WTC11 (cell line): Measurements from ENCODE around the gene ARHGAP18. TPM values are rescaled to one million over a fixed set of nuclear protein-coding genes. Genes with fewer than 3 reads are reported as not detected.

ENCODE experiments used
- ATAC-seq: fragments of 200-7000 bp; cut with Tn5 transposase; 2 replicates; pipeline ENCODE4 v1.10.0; 2021; ENCODE audit warnings: mild to moderate bottlenecking, moderate library complexity
- CTCF ChIA-PET: fragments of 300-600 bp; sonication (Branson Sonifier 250); formaldehyde crosslinking; loops from one replicate; lab custom pipeline; 2021; ENCODE audit warnings: antibody characterized with exemption; lab: Charles Lee
- POLR2A ChIA-PET: fragments of 350-600 bp; sonication (Branson Sonifier 250); formaldehyde crosslinking; loops from one replicate; lab custom pipeline; 2021; ENCODE audit warnings: antibody characterized with exemption; lab: Charles Lee
- DNase-seq: peaks from one replicate; pipeline ENCODE4 v3.0.0; 2021; ENCODE audit warnings: low spot score
- H3K27ac Mint-ChIP-seq: 2 replicates; pipeline ENCODE4 v1.8.0; 2021; ENCODE audit warnings: mixed read lengths
- H3K27me3 Mint-ChIP-seq: 2 replicates; pipeline ENCODE4 v1.8.0; 2021; ENCODE audit warnings: low read depth, mild to moderate bottlenecking, moderate library complexity, mixed read lengths
- H3K36me3 Mint-ChIP-seq: 2 replicates; pipeline ENCODE4 v1.8.0; 2021; ENCODE audit warnings: mixed read lengths
- H3K4me1 Mint-ChIP-seq: 2 replicates; pipeline ENCODE4 v1.8.0; 2022; ENCODE audit warnings: mixed read lengths
- H3K4me3 Mint-ChIP-seq: 2 replicates; pipeline ENCODE4 v1.8.0; 2021; ENCODE audit warnings: mild to moderate bottlenecking, moderate library complexity, mixed read lengths
- H3K9me3 Mint-ChIP-seq: 2 replicates; pipeline ENCODE4 v1.8.0; 2021; ENCODE audit warnings: mixed read lengths
- ELF4 ChIP-seq: sonication (generic); formaldehyde crosslinking; IDR thresholded peaks from 2 replicates; pipeline ENCODE4 v1.8.1; 2022; ENCODE audit warnings: low read depth, mild to moderate bottlenecking, moderate library complexity, missing genetic modification reagents
- ESRRA ChIP-seq: sonication (generic); formaldehyde crosslinking; IDR thresholded peaks from 2 replicates; pipeline ENCODE4 v1.8.1; 2022; ENCODE audit warnings: mild to moderate bottlenecking, missing genetic modification reagents, borderline replicate concordance
- FOXJ3 ChIP-seq: sonication (generic); formaldehyde crosslinking; IDR thresholded peaks from 2 replicates; pipeline ENCODE4 v1.9.0; 2021; ENCODE audit warnings: missing genetic modification reagents, mild to moderate bottlenecking, borderline replicate concordance
- FOXK1 ChIP-seq: sonication (generic); formaldehyde crosslinking; IDR thresholded peaks from 2 replicates; pipeline ENCODE4 v1.8.0; 2022; ENCODE audit warnings: mild to moderate bottlenecking, moderate library complexity, missing genetic modification reagents
- GABPB1 ChIP-seq: sonication (generic); formaldehyde crosslinking; IDR thresholded peaks from 2 replicates; pipeline ENCODE4 v1.8.1; 2023; ENCODE audit warnings: mild to moderate bottlenecking, missing genetic modification reagents
- MXD4 ChIP-seq: fragments of 250-450 bp; sonication (Bioruptor Pico); IDR thresholded peaks from 2 replicates; pipeline ENCODE4 v1.8.0; 2021; ENCODE audit warnings: mild to moderate bottlenecking, moderate library complexity, borderline replicate concordance
- MYBL2 ChIP-seq: sonication (generic); formaldehyde crosslinking; IDR thresholded peaks from 2 replicates; pipeline ENCODE4 v1.8.1; 2023; ENCODE audit warnings: mild to moderate bottlenecking, moderate library complexity, missing genetic modification reagents
- NFE2L1 ChIP-seq: sonication (generic); formaldehyde crosslinking; IDR thresholded peaks from 2 replicates; pipeline ENCODE4 v1.8.1; 2023; ENCODE audit warnings: missing genetic modification reagents
- SOX15 ChIP-seq: fragments of 250-450 bp; sonication (Bioruptor Pico); IDR thresholded peaks from 2 replicates; pipeline ENCODE4 v1.9.0; 2021; ENCODE audit warnings: mild to moderate bottlenecking
- ZBTB21 ChIP-seq: sonication (generic); formaldehyde crosslinking; IDR thresholded peaks from 2 replicates; pipeline ENCODE4 v1.8.1; 2023; ENCODE audit warnings: mild to moderate bottlenecking, missing genetic modification reagents, borderline replicate concordance
- ZNF263 ChIP-seq: sonication (generic); formaldehyde crosslinking; IDR thresholded peaks from 2 replicates; pipeline ENCODE4 v1.8.1; 2022; ENCODE audit warnings: low read depth, mild to moderate bottlenecking, moderate library complexity, missing genetic modification reagents
- ZNF396 ChIP-seq: fragments of 250-450 bp; sonication (Bioruptor Pico); IDR thresholded peaks from 2 replicates; pipeline ENCODE4 v1.8.0; 2021; ENCODE audit warnings: mild to moderate bottlenecking, moderate library complexity, borderline replicate concordance
- ZNF671 ChIP-seq: fragments of 250-450 bp; sonication (Bioruptor Pico); IDR thresholded peaks from 2 replicates; pipeline ENCODE4 v1.8.0; 2021; ENCODE audit warnings: mild to moderate bottlenecking
- total RNA-seq: library from RNA; stranded (reverse); gene quantifications from 3 replicates; pipeline ENCODE4 v1.2.3, GENCODE V29; 2021
- TF ChIP-seq, protein P1 (sequence below): sonication (generic); formaldehyde crosslinking; IDR thresholded peaks from 2 replicates; pipeline ENCODE4 v1.8.1; 2023; ENCODE audit warnings: mild to moderate bottlenecking, moderate library complexity, missing genetic modification reagents
- TF ChIP-seq, protein P2 (sequence below): fragments of 250-450 bp; sonication (Bioruptor Pico); IDR thresholded peaks from 2 replicates; pipeline ENCODE4 v1.9.0; 2021; ENCODE audit warnings: mild to moderate bottlenecking
- TF ChIP-seq, protein P3 (sequence below): sonication (generic); formaldehyde crosslinking; IDR thresholded peaks from 2 replicates; pipeline ENCODE4 v1.8.0; 2022; ENCODE audit warnings: mild to moderate bottlenecking, missing genetic modification reagents
- TF ChIP-seq, protein P4 (sequence below): sonication (generic); formaldehyde crosslinking; IDR thresholded peaks from 2 replicates; pipeline ENCODE4 v1.8.0; 2022; ENCODE audit warnings: missing genetic modification reagents
- TF ChIP-seq, protein P5 (sequence below): sonication (generic); formaldehyde crosslinking; IDR thresholded peaks from 2 replicates; pipeline ENCODE4 v1.8.1; 2022; ENCODE audit warnings: missing genetic modification reagents, borderline replicate concordance
- TF ChIP-seq, protein P6 (sequence below): sonication (generic); formaldehyde crosslinking; conservative IDR thresholded peaks from 2 replicates; pipeline ENCODE4 v1.8.1; 2023; ENCODE audit warnings: mild to moderate bottlenecking, low read depth, missing genetic modification reagents, moderate library complexity
- TF ChIP-seq, protein P7 (sequence below): fragments of 250-450 bp; sonication (Bioruptor Pico); conservative IDR thresholded peaks from 2 replicates; pipeline ENCODE4 v1.9.0; 2021; ENCODE audit warnings: mild to moderate bottlenecking
- TF ChIP-seq, protein P8 (sequence below): sonication (generic); formaldehyde crosslinking; IDR thresholded peaks from 2 replicates; pipeline ENCODE4 v1.8.1; 2023; ENCODE audit warnings: mild to moderate bottlenecking, missing genetic modification reagents
- TF ChIP-seq, protein P9 (sequence below): sonication (generic); formaldehyde crosslinking; IDR thresholded peaks from 2 replicates; pipeline ENCODE4 v1.8.0; 2022; ENCODE audit warnings: mild to moderate bottlenecking, missing genetic modification reagents

The ARHGAP18 gene
- total RNA-seq, 1 experiment from 2014 or later = 4.6 TPM

DNA sequence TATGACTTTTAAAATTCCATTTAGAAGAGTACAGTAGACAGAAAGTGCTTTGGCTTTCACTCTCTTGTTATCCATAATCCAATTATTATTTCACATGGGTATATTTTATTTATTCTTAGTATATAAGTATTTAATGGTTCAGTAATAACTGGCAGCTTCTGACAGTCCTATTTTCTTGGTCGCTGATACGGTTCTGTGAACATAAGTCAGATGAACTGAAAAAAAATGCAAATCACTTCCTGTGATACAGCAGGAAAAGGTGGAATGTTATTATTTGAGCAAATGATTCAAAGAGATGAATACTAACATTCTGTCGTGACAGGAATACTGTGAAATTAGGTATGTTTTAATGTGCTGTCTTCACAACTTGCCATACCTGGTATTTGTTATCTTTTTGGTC lies 132.3 kb downstream of the ARHGAP18 start (continued):
- TF ChIP-seq FOXK1 (CRISPR knock-in tag) (no peak), SOX15 (CRISPR knock-in tag) (no peak), ZNF396 (CRISPR knock-in tag) (no peak), ZBTB21 (CRISPR knock-in tag) (no peak), ZNF671 (CRISPR knock-in tag) (no peak), ZNF263 (no peak)
- TF ChIP-seq, protein P1, sequence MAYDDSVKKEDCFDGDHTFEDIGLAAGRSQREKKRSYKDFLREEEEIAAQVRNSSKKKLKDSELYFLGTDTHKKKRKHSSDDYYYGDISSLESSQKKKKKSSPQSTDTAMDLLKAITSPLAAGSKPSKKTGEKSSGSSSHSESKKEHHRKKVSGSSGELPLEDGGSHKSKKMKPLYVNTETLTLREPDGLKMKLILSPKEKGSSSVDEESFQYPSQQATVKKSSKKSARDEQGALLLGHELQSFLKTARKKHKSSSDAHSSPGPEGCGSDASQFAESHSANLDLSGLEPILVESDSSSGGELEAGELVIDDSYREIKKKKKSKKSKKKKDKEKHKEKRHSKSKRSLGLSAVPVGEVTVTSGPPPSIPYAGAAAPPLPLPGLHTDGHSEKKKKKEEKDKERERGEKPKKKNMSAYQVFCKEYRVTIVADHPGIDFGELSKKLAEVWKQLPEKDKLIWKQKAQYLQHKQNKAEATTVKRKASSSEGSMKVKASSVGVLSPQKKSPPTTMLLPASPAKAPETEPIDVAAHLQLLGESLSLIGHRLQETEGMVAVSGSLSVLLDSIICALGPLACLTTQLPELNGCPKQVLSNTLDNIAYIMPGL (CRISPR knock-in tag) = no peak

DNA sequence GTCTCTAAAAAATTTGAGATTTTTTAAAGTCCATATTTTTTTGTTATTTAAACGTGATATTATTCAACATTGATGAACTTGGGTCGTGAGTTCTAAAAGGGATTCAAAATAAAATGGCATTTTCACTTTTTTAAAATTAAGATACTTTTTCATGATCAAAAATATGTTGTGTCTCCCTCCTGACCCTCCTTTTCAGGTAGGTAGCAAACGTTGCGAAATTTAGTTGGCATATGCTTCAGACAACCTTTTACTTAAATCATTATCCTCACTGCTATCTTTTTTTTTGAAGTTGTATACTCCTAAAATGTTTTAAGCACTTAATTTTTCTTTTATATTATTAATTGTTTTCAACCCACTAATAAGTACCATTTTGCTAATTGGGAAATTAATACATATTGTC lies 133.5 kb downstream of the ARHGAP18 start:
- H3K27ac Mint-ChIP-seq = no peak overlapping the region
- ChIA-PET CTCF (no interaction called here), POLR2A (no interaction called here)
- H3K36me3 Mint-ChIP-seq = no peaks in the 10 kb centered on the region
- H3K27me3 Mint-ChIP-seq = no peaks in the 10 kb centered on the region
- no peak overlapping the region for H3K4me3 Mint-ChIP-seq
- no peak for DNase-seq
- H3K9me3 Mint-ChIP-seq = peaks cover 13% of the 10 kb centered on the region
- ATAC-seq = no peak
- H3K4me1 Mint-ChIP-seq = no peaks in the 10 kb centered on the region
- TF ChIP-seq, protein P2, sequence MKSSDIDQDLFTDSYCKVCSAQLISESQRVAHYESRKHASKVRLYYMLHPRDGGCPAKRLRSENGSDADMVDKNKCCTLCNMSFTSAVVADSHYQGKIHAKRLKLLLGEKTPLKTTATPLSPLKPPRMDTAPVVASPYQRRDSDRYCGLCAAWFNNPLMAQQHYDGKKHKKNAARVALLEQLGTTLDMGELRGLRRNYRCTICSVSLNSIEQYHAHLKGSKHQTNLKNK = no peak
- TF ChIP-seq MYBL2 (CRISPR knock-in tag) (no peak), ELF4 (CRISPR knock-in tag) (no peak), MXD4 (CRISPR knock-in tag) (no peak), FOXJ3 (CRISPR knock-in tag) (no peak), NFE2L1 (CRISPR knock-in tag) (no peak), GABPB1 (CRISPR knock-in tag) (no peak), SOX15 (CRISPR knock-in tag) (no peak), ESRRA (CRISPR knock-in tag) (no peak)
- TF ChIP-seq, protein P3, sequence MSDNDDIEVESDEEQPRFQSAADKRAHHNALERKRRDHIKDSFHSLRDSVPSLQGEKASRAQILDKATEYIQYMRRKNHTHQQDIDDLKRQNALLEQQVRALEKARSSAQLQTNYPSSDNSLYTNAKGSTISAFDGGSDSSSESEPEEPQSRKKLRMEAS (CRISPR knock-in tag) = no peak
- TF ChIP-seq, protein P4, sequence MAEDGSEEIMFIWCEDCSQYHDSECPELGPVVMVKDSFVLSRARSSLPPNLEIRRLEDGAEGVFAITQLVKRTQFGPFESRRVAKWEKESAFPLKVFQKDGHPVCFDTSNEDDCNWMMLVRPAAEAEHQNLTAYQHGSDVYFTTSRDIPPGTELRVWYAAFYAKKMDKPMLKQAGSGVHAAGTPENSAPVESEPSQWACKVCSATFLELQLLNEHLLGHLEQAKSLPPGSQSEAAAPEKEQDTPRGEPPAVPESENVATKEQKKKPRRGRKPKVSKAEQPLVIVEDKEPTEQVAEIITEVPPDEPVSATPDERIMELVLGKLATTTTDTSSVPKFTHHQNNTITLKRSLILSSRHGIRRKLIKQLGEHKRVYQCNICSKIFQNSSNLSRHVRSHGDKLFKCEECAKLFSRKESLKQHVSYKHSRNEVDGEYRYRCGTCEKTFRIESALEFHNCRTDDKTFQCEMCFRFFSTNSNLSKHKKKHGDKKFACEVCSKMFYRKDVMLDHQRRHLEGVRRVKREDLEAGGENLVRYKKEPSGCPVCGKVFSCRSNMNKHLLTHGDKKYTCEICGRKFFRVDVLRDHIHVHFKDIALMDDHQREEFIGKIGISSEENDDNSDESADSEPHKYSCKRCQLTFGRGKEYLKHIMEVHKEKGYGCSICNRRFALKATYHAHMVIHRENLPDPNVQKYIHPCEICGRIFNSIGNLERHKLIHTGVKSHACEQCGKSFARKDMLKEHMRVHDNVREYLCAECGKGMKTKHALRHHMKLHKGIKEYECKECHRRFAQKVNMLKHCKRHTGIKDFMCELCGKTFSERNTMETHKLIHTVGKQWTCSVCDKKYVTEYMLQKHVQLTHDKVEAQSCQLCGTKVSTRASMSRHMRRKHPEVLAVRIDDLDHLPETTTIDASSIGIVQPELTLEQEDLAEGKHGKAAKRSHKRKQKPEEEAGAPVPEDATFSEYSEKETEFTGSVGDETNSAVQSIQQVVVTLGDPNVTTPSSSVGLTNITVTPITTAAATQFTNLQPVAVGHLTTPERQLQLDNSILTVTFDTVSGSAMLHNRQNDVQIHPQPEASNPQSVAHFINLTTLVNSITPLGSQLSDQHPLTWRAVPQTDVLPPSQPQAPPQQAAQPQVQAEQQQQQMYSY = no peak
- TF ChIP-seq, protein P5, sequence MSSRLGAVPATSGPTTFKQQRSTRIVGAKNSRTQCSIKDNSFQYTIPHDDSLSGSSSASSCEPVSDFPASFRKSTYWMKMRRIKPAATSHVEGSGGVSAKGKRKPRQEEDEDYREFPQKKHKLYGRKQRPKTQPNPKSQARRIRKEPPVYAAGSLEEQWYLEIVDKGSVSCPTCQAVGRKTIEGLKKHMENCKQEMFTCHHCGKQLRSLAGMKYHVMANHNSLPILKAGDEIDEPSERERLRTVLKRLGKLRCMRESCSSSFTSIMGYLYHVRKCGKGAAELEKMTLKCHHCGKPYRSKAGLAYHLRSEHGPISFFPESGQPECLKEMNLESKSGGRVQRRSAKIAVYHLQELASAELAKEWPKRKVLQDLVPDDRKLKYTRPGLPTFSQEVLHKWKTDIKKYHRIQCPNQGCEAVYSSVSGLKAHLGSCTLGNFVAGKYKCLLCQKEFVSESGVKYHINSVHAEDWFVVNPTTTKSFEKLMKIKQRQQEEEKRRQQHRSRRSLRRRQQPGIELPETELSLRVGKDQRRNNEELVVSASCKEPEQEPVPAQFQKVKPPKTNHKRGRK (CRISPR knock-in tag) = no peak
- TF ChIP-seq, protein P6, sequence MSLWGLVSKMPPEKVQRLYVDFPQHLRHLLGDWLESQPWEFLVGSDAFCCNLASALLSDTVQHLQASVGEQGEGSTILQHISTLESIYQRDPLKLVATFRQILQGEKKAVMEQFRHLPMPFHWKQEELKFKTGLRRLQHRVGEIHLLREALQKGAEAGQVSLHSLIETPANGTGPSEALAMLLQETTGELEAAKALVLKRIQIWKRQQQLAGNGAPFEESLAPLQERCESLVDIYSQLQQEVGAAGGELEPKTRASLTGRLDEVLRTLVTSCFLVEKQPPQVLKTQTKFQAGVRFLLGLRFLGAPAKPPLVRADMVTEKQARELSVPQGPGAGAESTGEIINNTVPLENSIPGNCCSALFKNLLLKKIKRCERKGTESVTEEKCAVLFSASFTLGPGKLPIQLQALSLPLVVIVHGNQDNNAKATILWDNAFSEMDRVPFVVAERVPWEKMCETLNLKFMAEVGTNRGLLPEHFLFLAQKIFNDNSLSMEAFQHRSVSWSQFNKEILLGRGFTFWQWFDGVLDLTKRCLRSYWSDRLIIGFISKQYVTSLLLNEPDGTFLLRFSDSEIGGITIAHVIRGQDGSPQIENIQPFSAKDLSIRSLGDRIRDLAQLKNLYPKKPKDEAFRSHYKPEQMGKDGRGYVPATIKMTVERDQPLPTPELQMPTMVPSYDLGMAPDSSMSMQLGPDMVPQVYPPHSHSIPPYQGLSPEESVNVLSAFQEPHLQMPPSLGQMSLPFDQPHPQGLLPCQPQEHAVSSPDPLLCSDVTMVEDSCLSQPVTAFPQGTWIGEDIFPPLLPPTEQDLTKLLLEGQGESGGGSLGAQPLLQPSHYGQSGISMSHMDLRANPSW (CRISPR knock-in tag) = no peak
- TF ChIP-seq, protein P7, sequence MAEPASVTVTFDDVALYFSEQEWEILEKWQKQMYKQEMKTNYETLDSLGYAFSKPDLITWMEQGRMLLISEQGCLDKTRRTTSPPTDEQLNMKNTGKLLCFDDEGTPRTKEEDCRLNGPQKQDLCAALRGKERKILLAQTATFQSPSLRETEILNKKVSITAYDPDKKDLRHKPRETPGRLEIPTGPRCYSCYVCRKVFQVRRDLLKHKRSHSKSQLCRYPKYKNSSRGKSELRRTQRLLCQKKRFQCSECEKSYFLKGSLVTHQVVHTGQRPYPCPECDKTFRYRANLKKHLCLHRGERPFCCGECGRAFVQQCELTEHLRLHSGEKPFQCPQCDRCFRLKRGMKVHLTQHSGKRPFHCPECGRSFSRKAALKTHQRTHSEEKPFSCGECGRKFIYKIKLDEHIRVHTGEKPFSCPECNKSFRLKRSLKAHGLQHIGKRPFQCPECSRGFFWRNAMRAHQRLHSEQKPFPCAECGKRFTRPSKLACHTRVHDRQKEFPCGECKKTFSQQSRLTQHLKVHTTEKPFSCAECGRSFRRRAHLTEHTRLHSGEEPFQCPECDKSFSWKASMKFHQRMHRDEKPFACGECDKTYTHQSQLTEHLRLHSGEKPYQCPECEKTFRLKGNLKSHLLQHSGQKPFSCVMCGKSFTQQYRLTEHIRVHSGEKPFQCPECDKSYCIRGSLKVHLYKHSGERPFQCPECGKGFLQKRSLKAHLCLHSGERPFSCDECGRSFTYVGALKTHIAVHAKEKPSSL = no peak
- TF ChIP-seq, protein P8, sequence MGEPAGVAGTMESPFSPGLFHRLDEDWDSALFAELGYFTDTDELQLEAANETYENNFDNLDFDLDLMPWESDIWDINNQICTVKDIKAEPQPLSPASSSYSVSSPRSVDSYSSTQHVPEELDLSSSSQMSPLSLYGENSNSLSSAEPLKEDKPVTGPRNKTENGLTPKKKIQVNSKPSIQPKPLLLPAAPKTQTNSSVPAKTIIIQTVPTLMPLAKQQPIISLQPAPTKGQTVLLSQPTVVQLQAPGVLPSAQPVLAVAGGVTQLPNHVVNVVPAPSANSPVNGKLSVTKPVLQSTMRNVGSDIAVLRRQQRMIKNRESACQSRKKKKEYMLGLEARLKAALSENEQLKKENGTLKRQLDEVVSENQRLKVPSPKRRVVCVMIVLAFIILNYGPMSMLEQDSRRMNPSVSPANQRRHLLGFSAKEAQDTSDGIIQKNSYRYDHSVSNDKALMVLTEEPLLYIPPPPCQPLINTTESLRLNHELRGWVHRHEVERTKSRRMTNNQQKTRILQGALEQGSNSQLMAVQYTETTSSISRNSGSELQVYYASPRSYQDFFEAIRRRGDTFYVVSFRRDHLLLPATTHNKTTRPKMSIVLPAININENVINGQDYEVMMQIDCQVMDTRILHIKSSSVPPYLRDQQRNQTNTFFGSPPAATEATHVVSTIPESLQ (CRISPR knock-in tag) = no peak
- TF ChIP-seq, protein P9, sequence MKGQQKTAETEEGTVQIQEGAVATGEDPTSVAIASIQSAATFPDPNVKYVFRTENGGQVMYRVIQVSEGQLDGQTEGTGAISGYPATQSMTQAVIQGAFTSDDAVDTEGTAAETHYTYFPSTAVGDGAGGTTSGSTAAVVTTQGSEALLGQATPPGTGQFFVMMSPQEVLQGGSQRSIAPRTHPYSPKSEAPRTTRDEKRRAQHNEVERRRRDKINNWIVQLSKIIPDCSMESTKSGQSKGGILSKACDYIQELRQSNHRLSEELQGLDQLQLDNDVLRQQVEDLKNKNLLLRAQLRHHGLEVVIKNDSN (CRISPR knock-in tag) = no peak
